Right lung (tissue), 10 donors: ENCODE data around the gene ZNF142. TPM values are rescaled to one million over a fixed set of nuclear protein-coding genes. Genes with fewer than 3 reads are reported as not detected.

Experiments
- DNase-seq, 2 donors: peaks; one replicate each; pipeline ENCODE4 v3.0.0-alpha.2; 2013
- long read RNA-seq, 8 donors: transcript quantifications; one replicate each; lab custom pipeline, GENCODE V29; 2026
- polyA plus RNA-seq, 5 donors: library from polyadenylated mRNA; unstranded; fragments of 120-200 nt; gene quantifications; one replicate each; pipeline versions ENCODE4 v1.2.1 to v1.2.3, GENCODE V29; 2013; ENCODE audit warnings: inconsistent platforms in 1 of 5, low replicate concordance in 1 of 5; ENCODE audit not compliant: insufficient read length in 5 of 5, insufficient read depth in 1 of 5

ZNF142 gene, protein sequence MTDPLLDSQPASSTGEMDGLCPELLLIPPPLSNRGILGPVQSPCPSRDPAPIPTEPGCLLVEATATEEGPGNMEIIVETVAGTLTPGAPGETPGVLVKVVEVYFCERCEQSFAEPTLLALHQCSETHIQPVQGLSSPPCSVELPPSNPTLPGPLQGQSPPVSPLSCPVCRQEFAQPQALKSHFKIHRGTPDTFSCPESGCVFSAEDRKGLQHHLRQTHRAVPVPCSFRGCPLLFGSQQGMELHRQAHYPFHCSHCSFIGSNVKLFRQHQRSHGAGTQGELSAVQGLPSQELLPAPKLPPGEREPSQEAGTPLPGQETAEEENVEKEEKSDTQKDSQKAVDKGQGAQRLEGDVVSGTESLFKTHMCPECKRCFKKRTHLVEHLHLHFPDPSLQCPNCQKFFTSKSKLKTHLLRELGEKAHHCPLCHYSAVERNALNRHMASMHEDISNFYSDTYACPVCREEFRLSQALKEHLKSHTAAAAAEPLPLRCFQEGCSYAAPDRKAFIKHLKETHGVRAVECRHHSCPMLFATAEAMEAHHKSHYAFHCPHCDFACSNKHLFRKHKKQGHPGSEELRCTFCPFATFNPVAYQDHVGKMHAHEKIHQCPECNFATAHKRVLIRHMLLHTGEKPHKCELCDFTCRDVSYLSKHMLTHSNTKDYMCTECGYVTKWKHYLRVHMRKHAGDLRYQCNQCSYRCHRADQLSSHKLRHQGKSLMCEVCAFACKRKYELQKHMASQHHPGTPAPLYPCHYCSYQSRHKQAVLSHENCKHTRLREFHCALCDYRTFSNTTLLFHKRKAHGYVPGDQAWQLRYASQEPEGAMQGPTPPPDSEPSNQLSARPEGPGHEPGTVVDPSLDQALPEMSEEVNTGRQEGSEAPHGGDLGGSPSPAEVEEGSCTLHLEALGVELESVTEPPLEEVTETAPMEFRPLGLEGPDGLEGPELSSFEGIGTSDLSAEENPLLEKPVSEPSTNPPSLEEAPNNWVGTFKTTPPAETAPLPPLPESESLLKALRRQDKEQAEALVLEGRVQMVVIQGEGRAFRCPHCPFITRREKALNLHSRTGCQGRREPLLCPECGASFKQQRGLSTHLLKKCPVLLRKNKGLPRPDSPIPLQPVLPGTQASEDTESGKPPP (N-terminal part only)
- polyA plus RNA-seq = 10 to 100 TPM; 14.2 to 18.9 (median 16.6) TPM
- long read RNA-seq, donor 1, partial matches to known transcripts = 8 of 8 reads
- long read RNA-seq, donor 1, other reads (novel, unspliced or antisense) = 0 of 8 reads
- long read RNA-seq, donor 2 = 0 reads
- long read RNA-seq, donor 3, partial matches to known transcripts = 6 of 6 reads
- long read RNA-seq, donor 3, other reads (novel, unspliced or antisense) = 0 of 6 reads
- long read RNA-seq, donor 4 = 0 reads
- long read RNA-seq, donor 5, partial matches to known transcripts = 39 of 44 reads
- long read RNA-seq, donor 5, other reads (novel, unspliced or antisense) = 5 of 44 reads
- long read RNA-seq, donor 6 = 0 reads
- long read RNA-seq, donor 7, partial matches to known transcripts = 0 of 1 reads
- long read RNA-seq, donor 7, other reads (novel, unspliced or antisense) = 0 of 1 reads
- long read RNA-seq, donor 8 = 0 reads

GRCh38 chr2:218659258-218659987 lies at the start of gene ZNF142, which contains the start of gene BCS1L:
ZNF142 (minus strand) TSS chr2:218659623; CDS start chr2:218656429, 3,194 bp downstream.
BCS1L (plus strand) TSS chr2:218659683; CDS start chr2:218660988, 1,305 bp downstream.
- peak; percentile 84 for DNase-seq

DNA sequence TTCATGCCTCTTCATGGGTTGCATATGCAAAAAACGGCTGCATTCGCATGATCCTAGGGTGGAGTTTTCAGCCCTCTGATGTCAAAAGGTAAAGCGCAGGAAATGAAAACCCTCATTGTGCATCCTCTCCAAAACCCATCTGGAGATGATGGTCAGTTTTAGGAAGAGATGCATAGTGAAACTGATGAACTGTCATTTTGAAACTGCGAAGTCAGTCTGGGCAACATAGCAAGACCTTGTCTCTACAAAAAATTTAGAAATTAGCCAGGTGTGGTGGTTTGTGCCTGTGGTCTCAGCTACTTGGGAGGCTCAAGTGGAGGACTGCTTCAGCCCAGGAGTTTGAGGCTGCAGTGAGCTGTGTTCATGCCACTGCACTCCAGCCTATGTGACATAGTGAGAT lies 48.7 kb upstream of the ZNF142 start:
- no peak for DNase-seq

GRCh38 chr2:218703341-218703740 lies 43.9 kb upstream of the ZNF142 start:
- DNase-seq = no peak

- DNase-seq = no peak
Measured at GRCh38 chr2:218701806-218702205, 42.4 kb upstream of the ZNF142 start.

- no peak for DNase-seq
Measured at GRCh38 chr2:218698885-218699284, 39.5 kb upstream of the ZNF142 start.

- no peak for DNase-seq
Measured at GRCh38 chr2:218694405-218695145, 35.2 kb upstream of the ZNF142 start.

- DNase-seq = no peak
Measured at GRCh38 chr2:218691234-218691633, 31.8 kb upstream of the ZNF142 start.

DNA sequence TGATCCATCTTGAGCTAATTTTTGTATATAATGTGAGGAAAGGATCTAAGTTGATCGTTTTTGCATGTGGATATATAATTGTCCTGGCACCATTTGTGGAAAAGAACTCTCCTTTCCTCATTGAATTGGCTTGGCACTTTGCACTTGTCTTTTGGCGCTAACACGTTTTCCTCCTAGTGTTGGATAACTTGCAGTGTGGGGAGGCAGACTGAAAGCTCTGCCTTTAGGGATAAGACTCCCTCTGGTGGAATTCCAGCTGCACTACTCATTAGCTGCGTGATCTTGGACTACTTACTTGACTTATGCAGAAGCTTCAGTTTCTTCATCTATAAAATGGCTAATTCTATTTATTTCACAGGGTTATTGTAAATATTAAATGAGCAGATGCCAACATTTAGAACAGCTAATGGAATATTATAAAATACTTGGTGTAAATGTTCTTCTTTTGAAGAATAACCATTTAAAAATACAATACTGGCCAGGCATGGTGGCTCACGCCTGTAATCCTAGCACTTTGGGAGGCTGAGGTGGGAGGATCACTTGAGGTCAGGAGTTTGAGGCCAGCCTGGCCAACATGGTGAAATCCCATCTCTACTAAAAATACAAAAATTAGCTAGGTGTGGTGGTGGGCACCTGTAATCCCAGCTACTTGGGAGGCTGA lies 28.1 kb upstream of the ZNF142 start:
- DNase-seq = peak; percentile 38 to 45

- no peak for DNase-seq
Measured at GRCh38 chr2:218680061-218680460, 20.6 kb upstream of the ZNF142 start.

- DNase-seq = no peak
Measured at GRCh38 chr2:218679119-218679518, 19.7 kb upstream of the ZNF142 start.

GRCh38 chr2:218671654-218672566 lies 12.5 kb upstream of the ZNF142 start, which contains the start of the genes RNF25 and STK36:
RNF25 (minus strand) TSS chr2:218672002; CDS start chr2:218671970, 32 bp downstream.
STK36 (plus strand) TSS chr2:218672086; CDS start chr2:218672830, 744 bp downstream.
- DNase-seq = peak; percentile 87 to 89

- DNase-seq = no peak
Measured at GRCh38 chr2:218671097-218671653, 11.8 kb upstream of the ZNF142 start.

- DNase-seq = no peak
Measured at GRCh38 chr2:218664653-218665052, 5.2 kb upstream of the ZNF142 start.

DNA sequence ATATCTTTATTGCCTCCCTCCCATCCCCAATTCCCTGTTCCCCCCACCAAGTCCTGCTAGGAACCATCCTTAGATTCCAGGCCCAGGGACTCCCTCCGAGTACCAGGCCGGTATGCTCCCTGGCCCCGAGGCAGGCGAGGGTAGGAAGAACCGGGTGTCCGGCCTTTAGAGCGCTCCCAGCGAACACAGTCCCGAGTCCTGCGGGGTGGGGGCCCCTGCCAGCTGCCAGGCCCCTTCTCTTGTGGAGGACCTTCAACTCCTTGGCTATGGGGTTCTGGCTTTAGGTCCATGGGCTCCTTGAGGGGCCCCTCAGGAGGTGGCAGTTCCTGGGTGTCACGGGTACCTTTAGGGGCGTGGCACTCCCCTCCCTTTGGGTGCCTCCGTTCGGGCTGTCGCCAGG lies 4.5 kb upstream of the ZNF142 start:
- no peak for DNase-seq

- no peak for DNase-seq
Measured at GRCh38 chr2:218662827-218663226, 3.4 kb upstream of the ZNF142 start.

DNA sequence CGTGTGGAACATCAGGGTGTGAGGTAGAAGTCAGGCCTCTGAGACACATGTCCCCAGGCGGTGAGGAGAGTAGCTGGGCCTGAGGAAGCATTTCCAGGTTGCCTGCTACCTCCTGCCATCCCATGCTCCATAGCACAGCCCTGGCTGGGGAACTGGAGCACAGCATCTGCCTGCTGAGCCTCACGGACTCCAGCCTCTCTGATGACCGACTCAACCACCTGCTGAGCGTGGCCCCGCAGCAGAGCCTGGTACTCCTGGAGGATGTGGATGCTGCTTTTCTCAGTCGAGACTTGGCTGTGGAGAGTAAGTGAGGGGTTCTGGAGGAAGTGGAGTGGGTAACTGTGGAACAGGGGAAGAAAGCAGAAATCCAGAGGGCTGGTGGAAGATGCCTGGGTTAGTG lies 3.0 kb upstream of the ZNF142 start:
- no peak for DNase-seq

DNA sequence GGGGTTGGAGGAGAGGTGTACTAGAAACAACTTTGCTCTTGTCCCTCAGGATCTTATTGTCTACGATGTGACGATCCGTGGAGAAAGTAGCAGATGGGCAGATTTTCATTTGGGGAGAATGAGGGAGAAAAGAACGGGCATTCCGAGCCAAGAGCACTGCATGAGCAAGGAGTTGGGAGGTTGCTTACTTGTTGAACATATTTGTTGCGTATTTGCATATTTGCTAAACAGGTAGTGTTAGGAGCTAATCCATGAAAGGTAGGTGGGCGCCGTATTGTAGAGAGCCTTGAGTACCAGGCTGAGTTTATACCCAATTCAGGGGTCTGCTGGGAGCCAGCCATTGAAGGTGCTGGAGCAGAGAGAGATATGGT lies 550 bp upstream of the ZNF142 start:
- no peak for DNase-seq
